ENCODE measurements around the gene LYL1.

DNA sequence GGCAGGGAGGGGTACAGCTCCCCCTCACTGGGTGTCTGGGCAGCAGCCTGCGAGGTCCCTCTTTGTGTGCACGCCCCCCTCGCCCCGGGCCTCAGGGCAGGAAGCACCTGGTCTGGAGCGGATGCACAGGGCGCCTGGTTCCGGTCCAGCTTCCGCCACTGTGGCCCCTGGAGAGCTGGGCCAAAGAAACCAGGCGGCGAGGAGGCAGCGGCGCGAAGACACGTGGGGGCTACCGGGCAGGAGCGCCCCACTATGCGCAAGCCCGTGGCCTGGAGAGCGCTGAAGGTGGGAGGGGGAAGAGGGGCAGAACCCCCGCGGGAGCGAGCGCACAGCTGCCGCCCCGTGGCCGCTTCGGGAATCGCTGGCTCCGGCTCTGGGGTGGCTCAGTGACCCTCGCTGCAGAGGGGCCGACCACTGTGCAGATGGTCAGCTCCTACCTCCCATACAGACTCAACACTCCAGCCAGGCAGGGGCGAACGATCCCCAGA lies 1.7 kb upstream of the LYL1 start:
- TF ChIP-seq POLR2A (IDR thresholded peaks at IDR 0.05) = no peak
- TF ChIP-seq, protein P1, sequence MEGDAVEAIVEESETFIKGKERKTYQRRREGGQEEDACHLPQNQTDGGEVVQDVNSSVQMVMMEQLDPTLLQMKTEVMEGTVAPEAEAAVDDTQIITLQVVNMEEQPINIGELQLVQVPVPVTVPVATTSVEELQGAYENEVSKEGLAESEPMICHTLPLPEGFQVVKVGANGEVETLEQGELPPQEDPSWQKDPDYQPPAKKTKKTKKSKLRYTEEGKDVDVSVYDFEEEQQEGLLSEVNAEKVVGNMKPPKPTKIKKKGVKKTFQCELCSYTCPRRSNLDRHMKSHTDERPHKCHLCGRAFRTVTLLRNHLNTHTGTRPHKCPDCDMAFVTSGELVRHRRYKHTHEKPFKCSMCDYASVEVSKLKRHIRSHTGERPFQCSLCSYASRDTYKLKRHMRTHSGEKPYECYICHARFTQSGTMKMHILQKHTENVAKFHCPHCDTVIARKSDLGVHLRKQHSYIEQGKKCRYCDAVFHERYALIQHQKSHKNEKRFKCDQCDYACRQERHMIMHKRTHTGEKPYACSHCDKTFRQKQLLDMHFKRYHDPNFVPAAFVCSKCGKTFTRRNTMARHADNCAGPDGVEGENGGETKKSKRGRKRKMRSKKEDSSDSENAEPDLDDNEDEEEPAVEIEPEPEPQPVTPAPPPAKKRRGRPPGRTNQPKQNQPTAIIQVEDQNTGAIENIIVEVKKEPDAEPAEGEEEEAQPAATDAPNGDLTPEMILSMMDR (IDR thresholded peaks at IDR 0.05) = peak; percentile 46 to 63 (median 58)
